Brain microvascular endothelial cell (primary cell): ENCODE results near the gene XXYLT1.
"Not testable (repeated sequence)": the region's sequence is repeated elsewhere in the genome, so short reads cannot be mapped to it uniquely, and the experiment has no call there.

Source experiments
- DNase-seq: peaks from one replicate; pipeline ENCODE4 v3.0.0-alpha.2; 2020
- H3K27ac ChIP-seq: fragments of 250-450 bp; sonication (Bioruptor Pico); 2 replicates; pipeline ENCODE4 v1.5.1; 2020; ENCODE audit warnings: mild to moderate bottlenecking, moderate library complexity
- H3K27me3 ChIP-seq: fragments of 250-450 bp; sonication (Bioruptor Pico); replicated peaks from 2 replicates; pipeline ENCODE4 v1.5.1; 2020; ENCODE audit warnings: mild to moderate bottlenecking
- H3K36me3 ChIP-seq: fragments of 250-450 bp; sonication (Bioruptor Pico); replicated peaks from 2 replicates; pipeline ENCODE4 v1.5.1; 2020; ENCODE audit warnings: mild to moderate bottlenecking
- H3K4me3 ChIP-seq: 2 replicates; pipeline ENCODE4 v1.5.1; 2011; ENCODE audit warnings: low read depth, mild to moderate bottlenecking, control low read depth, low read length, moderate library complexity
- CTCF ChIP-seq: IDR thresholded peaks from 2 replicates; pipeline ENCODE4 v1.5.1; 2011; ENCODE audit warnings: low read depth, mild to moderate bottlenecking, moderate library complexity, low read length, control low read depth, inconsistent platforms; ENCODE audit errors: missing control alignments
- in situ Hi-C: cut with HindIII; loops from 2 replicates; pipeline ENCODE4 v1.10.0; 2017; ENCODE audit warnings: low sequenced_read_pairs, low pct_ligation_motif_present

XXYLT1 gene

GRCh38 chr3:195093731-195094130 is 177.2 kb downstream of the XXYLT1 start:
- no peaks in the 10 kb centered on the region for H3K36me3 ChIP-seq
- no peak overlapping the region for H3K4me3 ChIP-seq
- H3K27ac ChIP-seq = no peak overlapping the region
- TF ChIP-seq CTCF = no peak
- in situ Hi-C loops = no loop called here
- no peak for DNase-seq
- no peaks in the 10 kb centered on the region for H3K27me3 ChIP-seq

GRCh38 chr3:195087840-195088601 is 182.9 kb downstream of the XXYLT1 start:
- in situ Hi-C loops, H3K27ac ChIP-seq, H3K27me3 ChIP-seq, H3K36me3 ChIP-seq, DNase-seq: not testable (repeated sequence)
- H3K4me3 ChIP-seq = peak overlapping the region; percentile 41

- Histone ChIP-seq H3K27ac (no peak overlapping the region), H3K4me3 (peak overlapping the region; percentile 41), H3K36me3 (no peaks in the 10 kb centered on the region), H3K27me3 (no peaks in the 10 kb centered on the region)
- in situ Hi-C loops = no loop called here
- no peak for TF ChIP-seq CTCF
- no peak for DNase-seq
Measured at GRCh38 chr3:195087328-195087727, 183.6 kb downstream of the XXYLT1 start.

- no peak for TF ChIP-seq CTCF
- DNase-seq = no peak
- in situ Hi-C loops = no loop called here
- Histone ChIP-seq H3K4me3 (no peak overlapping the region), H3K27ac (no peak overlapping the region), H3K36me3 (no peaks in the 10 kb centered on the region), H3K27me3 (no peaks in the 10 kb centered on the region)
Measured at GRCh38 chr3:195086885-195087284, 184.1 kb downstream of the XXYLT1 start.

- in situ Hi-C loops = no loop called here
- DNase-seq = no peak
- no peak for TF ChIP-seq CTCF
Measured at GRCh38 chr3:195086341-195086740, 184.6 kb downstream of the XXYLT1 start.

GRCh38 chr3:195085356-195086130 is 185.4 kb downstream of the XXYLT1 start:
- no peak overlapping the region for H3K27ac ChIP-seq
- no peak for DNase-seq
- no peak overlapping the region for H3K4me3 ChIP-seq
- in situ Hi-C loops = no loop called here
- no peak for TF ChIP-seq CTCF
- no peaks in the 10 kb centered on the region for H3K27me3 ChIP-seq
- H3K36me3 ChIP-seq = no peaks in the 10 kb centered on the region

More at GRCh38 chr3:195086341-195086740, 184.6 kb downstream of the XXYLT1 start:
- Histone ChIP-seq H3K4me3 (no peak overlapping the region), H3K27ac (no peak overlapping the region), H3K27me3 (no peaks in the 10 kb centered on the region), H3K36me3 (no peaks in the 10 kb centered on the region)
